ENCODE measurements around the gene P4HA2. TPM values are rescaled to one million over a fixed set of nuclear protein-coding genes. Genes with fewer than 3 reads are reported as not detected.
"Not testable (repeated sequence)": the region's sequence is repeated elsewhere in the genome, so short reads cannot be mapped to it uniquely, and the experiment has no call there.

Gene P4HA2
- polyA plus RNA-seq, 1 donor (not counting 4 experiments of a cell fraction or from before 2014, with no cell fraction given): 93.6 TPM

DNA sequence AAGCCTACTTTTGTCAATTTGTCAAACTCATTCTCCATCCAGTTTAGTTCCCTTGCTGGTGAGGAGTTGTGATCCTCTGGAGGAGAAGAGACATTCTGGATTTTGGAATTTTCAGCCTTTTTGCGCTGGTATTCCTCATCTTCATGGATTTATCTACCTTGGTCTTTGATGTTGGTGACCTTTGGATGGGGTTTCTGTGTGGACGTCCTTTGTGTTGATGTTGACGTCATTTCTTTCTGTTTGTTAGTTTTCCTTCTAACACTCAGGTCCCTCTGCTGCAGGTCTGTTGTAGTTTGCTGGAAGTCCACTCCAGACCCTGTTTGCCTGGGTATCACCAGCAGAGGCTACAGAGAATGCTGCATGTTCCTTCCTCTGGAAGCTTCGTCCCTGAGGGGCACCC is 71.2 kb downstream of the P4HA2 start:
- no peak overlapping the region for H3K9ac ChIP-seq (ENCODE audit: control insufficient read depth, extremely low read depth, insufficient read depth, low read length)
- no peaks in the 10 kb centered on the region for H3K27me3 ChIP-seq (ENCODE audit: control insufficient read depth, extremely low read depth, insufficient read depth, low read length)
- H3K36me3 ChIP-seq (ENCODE audit: control insufficient read depth in 2 of 2, extremely low read depth in 1 of 2, insufficient read depth in 2 of 2, low read length in 2 of 2): no peaks in the 10 kb centered on the region
- dilution Hi-C loops (cut with MboI; ENCODE audit: extremely low pct_ligation_motif_present, low sequenced_read_pairs): no loop called here
- H3K27ac ChIP-seq (ENCODE audit: control insufficient read depth, insufficient read depth, low read length): no peak overlapping the region
- DNase-seq (ENCODE audit: low read depth, low spot score) (no peak), FAIRE-seq (no peak)
- TF ChIP-seq EZH2 (IDR thresholded peaks at IDR 0.05; ENCODE audit: low read length): no peak
- H2AFZ ChIP-seq (ENCODE audit: control insufficient read depth, low read length): no peak overlapping the region
- no peaks in the 10 kb centered on the region for H3K9me3 ChIP-seq (ENCODE audit: control insufficient read depth, low read depth, low read length)
- no peak overlapping the region for H3K4me3 ChIP-seq (ENCODE audit: control insufficient read depth in 2 of 3, extremely low read depth in 1 of 3, insufficient read depth in 2 of 3, low read depth in 1 of 3, low read length in 3 of 3)
- no peaks in the 10 kb centered on the region for H3K9me1 ChIP-seq (ENCODE audit: control insufficient read depth, extremely low read depth, insufficient read depth, low read length)
- no peak overlapping the region for H3K4me2 ChIP-seq (ENCODE audit: control insufficient read depth, extremely low read depth, insufficient read depth, low read depth, low read length)
- H3K79me2 ChIP-seq (ENCODE audit: control insufficient read depth, insufficient read depth, low read length): no peaks in the 10 kb centered on the region
- no peaks in the 10 kb centered on the region for H4K20me1 ChIP-seq (ENCODE audit: control insufficient read depth, extremely low read depth, insufficient read depth, low read length)
- H3K4me1 ChIP-seq (ENCODE audit: control insufficient read depth, extremely low read depth, insufficient read depth, low read length): no peaks in the 10 kb centered on the region

GRCh38 chr5:132150565-132150964 is 77.1 kb downstream of the P4HA2 start:
- dilution Hi-C loops (cut with MboI; ENCODE audit: extremely low pct_ligation_motif_present, low sequenced_read_pairs): no loop called here
- no peaks in the 10 kb centered on the region for H3K4me1 ChIP-seq (ENCODE audit: control insufficient read depth, extremely low read depth, insufficient read depth, low read length)
- no peak overlapping the region for H3K4me3 ChIP-seq (ENCODE audit: control insufficient read depth in 2 of 3, extremely low read depth in 1 of 3, insufficient read depth in 2 of 3, low read depth in 1 of 3, low read length in 3 of 3)
- DNase-seq (ENCODE audit: low read depth, low spot score) (no peak), FAIRE-seq (no peak)
- no peaks in the 10 kb centered on the region for H3K36me3 ChIP-seq (ENCODE audit: control insufficient read depth in 2 of 2, extremely low read depth in 1 of 2, insufficient read depth in 2 of 2, low read length in 2 of 2)
- H3K9ac ChIP-seq (ENCODE audit: control insufficient read depth, extremely low read depth, insufficient read depth, low read length): no peak overlapping the region
- no peak overlapping the region for H3K27ac ChIP-seq (ENCODE audit: control insufficient read depth, insufficient read depth, low read length)
- peaks cover 7% of the 10 kb centered on the region for H3K27me3 ChIP-seq (ENCODE audit: control insufficient read depth, extremely low read depth, insufficient read depth, low read length)
- H3K9me3 ChIP-seq (ENCODE audit: control insufficient read depth, low read depth, low read length): no peaks in the 10 kb centered on the region
- H3K79me2 ChIP-seq (ENCODE audit: control insufficient read depth, insufficient read depth, low read length): no peaks in the 10 kb centered on the region
- no peaks in the 10 kb centered on the region for H4K20me1 ChIP-seq (ENCODE audit: control insufficient read depth, extremely low read depth, insufficient read depth, low read length)
- no peak overlapping the region for H2AFZ ChIP-seq (ENCODE audit: control insufficient read depth, low read length)
- no peak overlapping the region for H3K4me2 ChIP-seq (ENCODE audit: control insufficient read depth, extremely low read depth, insufficient read depth, low read depth, low read length)
- TF ChIP-seq, protein P1, sequence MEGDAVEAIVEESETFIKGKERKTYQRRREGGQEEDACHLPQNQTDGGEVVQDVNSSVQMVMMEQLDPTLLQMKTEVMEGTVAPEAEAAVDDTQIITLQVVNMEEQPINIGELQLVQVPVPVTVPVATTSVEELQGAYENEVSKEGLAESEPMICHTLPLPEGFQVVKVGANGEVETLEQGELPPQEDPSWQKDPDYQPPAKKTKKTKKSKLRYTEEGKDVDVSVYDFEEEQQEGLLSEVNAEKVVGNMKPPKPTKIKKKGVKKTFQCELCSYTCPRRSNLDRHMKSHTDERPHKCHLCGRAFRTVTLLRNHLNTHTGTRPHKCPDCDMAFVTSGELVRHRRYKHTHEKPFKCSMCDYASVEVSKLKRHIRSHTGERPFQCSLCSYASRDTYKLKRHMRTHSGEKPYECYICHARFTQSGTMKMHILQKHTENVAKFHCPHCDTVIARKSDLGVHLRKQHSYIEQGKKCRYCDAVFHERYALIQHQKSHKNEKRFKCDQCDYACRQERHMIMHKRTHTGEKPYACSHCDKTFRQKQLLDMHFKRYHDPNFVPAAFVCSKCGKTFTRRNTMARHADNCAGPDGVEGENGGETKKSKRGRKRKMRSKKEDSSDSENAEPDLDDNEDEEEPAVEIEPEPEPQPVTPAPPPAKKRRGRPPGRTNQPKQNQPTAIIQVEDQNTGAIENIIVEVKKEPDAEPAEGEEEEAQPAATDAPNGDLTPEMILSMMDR (optimal IDR thresholded peaks at IDR 0.05 in 1 of 3, IDR thresholded peaks at IDR 0.05 in 1 of 3, conservative IDR thresholded peaks at IDR 0.05 in 1 of 3; ENCODE audit: extremely low read depth in 1 of 3, insufficient read depth in 2 of 3, low read length in 3 of 3): no peak
- no peak for TF ChIP-seq EZH2 (IDR thresholded peaks at IDR 0.05; ENCODE audit: low read length)
- H3K9me1 ChIP-seq (ENCODE audit: control insufficient read depth, extremely low read depth, insufficient read depth, low read length): no peaks in the 10 kb centered on the region

- Histone ChIP-seq H3K4me3 (ENCODE audit: control insufficient read depth in 2 of 3, extremely low read depth in 1 of 3, insufficient read depth in 2 of 3, low read depth in 1 of 3, low read length in 3 of 3) (no peak overlapping the region), H3K36me3 (ENCODE audit: control insufficient read depth in 2 of 2, extremely low read depth in 1 of 2, insufficient read depth in 2 of 2, low read length in 2 of 2) (no peaks in the 10 kb centered on the region), H3K9me3 (ENCODE audit: control insufficient read depth, low read depth, low read length) (peaks cover 5% of the 10 kb centered on the region), H4K20me1 (ENCODE audit: control insufficient read depth, extremely low read depth, insufficient read depth, low read length) (no peaks in the 10 kb centered on the region), H2AFZ (ENCODE audit: control insufficient read depth, low read length) (no peak overlapping the region), H3K27ac (ENCODE audit: control insufficient read depth, insufficient read depth, low read length) (no peak overlapping the region), H3K27me3 (ENCODE audit: control insufficient read depth, extremely low read depth, insufficient read depth, low read length) (peaks cover 7% of the 10 kb centered on the region), H3K4me2 (ENCODE audit: control insufficient read depth, extremely low read depth, insufficient read depth, low read depth, low read length) (no peak overlapping the region), H3K9ac (ENCODE audit: control insufficient read depth, extremely low read depth, insufficient read depth, low read length) (no peak overlapping the region), H3K9me1 (ENCODE audit: control insufficient read depth, extremely low read depth, insufficient read depth, low read length) (no peaks in the 10 kb centered on the region), H3K4me1 (ENCODE audit: control insufficient read depth, extremely low read depth, insufficient read depth, low read length) (no peaks in the 10 kb centered on the region), H3K79me2 (ENCODE audit: control insufficient read depth, insufficient read depth, low read length) (no peaks in the 10 kb centered on the region)
- TF ChIP-seq, protein P1 (optimal IDR thresholded peaks at IDR 0.05 in 1 of 3, IDR thresholded peaks at IDR 0.05 in 1 of 3, conservative IDR thresholded peaks at IDR 0.05 in 1 of 3; ENCODE audit: extremely low read depth in 1 of 3, insufficient read depth in 2 of 3, low read length in 3 of 3): no peak
- TF ChIP-seq EZH2 (IDR thresholded peaks at IDR 0.05; ENCODE audit: low read length): no peak
- dilution Hi-C loops (cut with MboI; ENCODE audit: extremely low pct_ligation_motif_present, low sequenced_read_pairs): no loop called here
- FAIRE-seq: no peak
- no peak for DNase-seq (ENCODE audit: low read depth, low spot score)
These were observed 80.0 kb downstream of the P4HA2 start for GRCh38 chr5:132147663-132148062.

- DNase-seq (ENCODE audit: low read depth, low spot score); H3K4me3 ChIP-seq (ENCODE audit: control insufficient read depth in 2 of 3, extremely low read depth in 1 of 3, insufficient read depth in 2 of 3, low read depth in 1 of 3, low read length in 3 of 3); H3K9me1 ChIP-seq (ENCODE audit: control insufficient read depth, extremely low read depth, insufficient read depth, low read length); H4K20me1 ChIP-seq (ENCODE audit: control insufficient read depth, extremely low read depth, insufficient read depth, low read length); H3K36me3 ChIP-seq (ENCODE audit: control insufficient read depth in 2 of 2, extremely low read depth in 1 of 2, insufficient read depth in 2 of 2, low read length in 2 of 2); H3K9me3 ChIP-seq (ENCODE audit: control insufficient read depth, low read depth, low read length); H3K9ac ChIP-seq (ENCODE audit: control insufficient read depth, extremely low read depth, insufficient read depth, low read length); H3K4me2 ChIP-seq (ENCODE audit: control insufficient read depth, extremely low read depth, insufficient read depth, low read depth, low read length); H3K27me3 ChIP-seq (ENCODE audit: control insufficient read depth, extremely low read depth, insufficient read depth, low read length); H3K79me2 ChIP-seq (ENCODE audit: control insufficient read depth, insufficient read depth, low read length); H3K4me1 ChIP-seq (ENCODE audit: control insufficient read depth, extremely low read depth, insufficient read depth, low read length); H3K27ac ChIP-seq (ENCODE audit: control insufficient read depth, insufficient read depth, low read length); dilution Hi-C loops (cut with MboI; ENCODE audit: extremely low pct_ligation_motif_present, low sequenced_read_pairs); H2AFZ ChIP-seq (ENCODE audit: control insufficient read depth, low read length); FAIRE-seq: not testable (repeated sequence)
These were observed 82.3 kb downstream of the P4HA2 start for GRCh38 chr5:132145326-132145725.
